Thyroid gland (tissue), 4 donors: ENCODE data around the gene CLOCK.

Experiments
- POLR2A ChIP-seq, 2 donors: fragments of 450-650 bp; IDR thresholded peaks; one replicate each; pipeline ENCODE4 v1.6.1; 2017; ENCODE audit warnings: antibody characterized with exemption in 2 of 2, mild to moderate bottlenecking in 2 of 2, moderate library complexity in 1 of 2
- TF ChIP-seq, protein P1 (sequence below), 6 experiments: fragments of 200-600 bp in 3 of 6; fragments of 450-650 bp in 3 of 6; sonication (generic) in 3 of 6; IDR thresholded peaks; one replicate each; pipeline ENCODE4 v1.5.1; 2016 to 2019; ENCODE audit warnings: antibody characterized with exemption in 6 of 6, mild to moderate bottlenecking in 2 of 6, inconsistent platforms in 1 of 6, moderate library complexity in 1 of 6

DNA sequence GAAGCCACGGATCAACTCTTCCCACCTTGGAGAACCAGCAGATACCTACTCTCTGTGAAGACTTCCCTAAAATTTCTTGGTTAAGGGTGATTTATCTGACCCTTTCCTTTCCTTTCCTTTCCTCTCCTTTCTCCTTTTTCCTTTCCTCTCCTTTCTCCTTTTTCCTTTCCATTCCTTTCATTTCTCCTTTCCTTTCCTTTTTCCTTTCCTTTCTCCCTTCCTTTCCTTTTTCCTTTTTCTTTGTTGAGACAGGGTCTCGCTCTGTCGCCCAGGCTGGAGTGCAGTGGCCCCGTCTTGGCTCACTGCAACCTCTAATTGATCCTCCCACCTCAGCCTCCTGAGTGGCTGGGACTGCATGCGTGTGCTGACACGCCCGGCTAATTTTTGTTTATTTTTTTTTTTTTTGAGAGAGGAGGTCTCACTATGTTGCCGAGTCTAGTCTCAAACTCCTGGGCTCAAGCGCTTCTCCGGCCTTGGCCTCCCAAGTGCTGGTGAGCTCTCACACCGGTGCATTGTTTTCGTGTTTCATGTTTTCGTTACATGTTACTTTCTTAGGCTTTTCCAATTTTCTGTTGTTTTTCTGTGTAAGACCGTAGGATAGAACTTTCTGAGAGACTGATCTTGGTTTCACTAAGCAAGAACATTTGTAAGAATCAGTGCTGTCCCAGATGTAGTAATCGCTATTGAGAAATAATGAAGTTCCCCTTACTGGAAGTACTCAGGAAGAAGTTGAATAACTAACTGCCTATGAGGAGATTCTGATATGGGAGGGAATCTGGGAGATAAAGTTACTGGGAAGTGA is 149.0 kb downstream of the CLOCK start:
- no peak for TF ChIP-seq POLR2A (IDR thresholded peaks at IDR 0.05)
- TF ChIP-seq, protein P1, sequence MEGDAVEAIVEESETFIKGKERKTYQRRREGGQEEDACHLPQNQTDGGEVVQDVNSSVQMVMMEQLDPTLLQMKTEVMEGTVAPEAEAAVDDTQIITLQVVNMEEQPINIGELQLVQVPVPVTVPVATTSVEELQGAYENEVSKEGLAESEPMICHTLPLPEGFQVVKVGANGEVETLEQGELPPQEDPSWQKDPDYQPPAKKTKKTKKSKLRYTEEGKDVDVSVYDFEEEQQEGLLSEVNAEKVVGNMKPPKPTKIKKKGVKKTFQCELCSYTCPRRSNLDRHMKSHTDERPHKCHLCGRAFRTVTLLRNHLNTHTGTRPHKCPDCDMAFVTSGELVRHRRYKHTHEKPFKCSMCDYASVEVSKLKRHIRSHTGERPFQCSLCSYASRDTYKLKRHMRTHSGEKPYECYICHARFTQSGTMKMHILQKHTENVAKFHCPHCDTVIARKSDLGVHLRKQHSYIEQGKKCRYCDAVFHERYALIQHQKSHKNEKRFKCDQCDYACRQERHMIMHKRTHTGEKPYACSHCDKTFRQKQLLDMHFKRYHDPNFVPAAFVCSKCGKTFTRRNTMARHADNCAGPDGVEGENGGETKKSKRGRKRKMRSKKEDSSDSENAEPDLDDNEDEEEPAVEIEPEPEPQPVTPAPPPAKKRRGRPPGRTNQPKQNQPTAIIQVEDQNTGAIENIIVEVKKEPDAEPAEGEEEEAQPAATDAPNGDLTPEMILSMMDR (IDR thresholded peaks at IDR 0.05): no peak
